Suprapubic skin (tissue), 3 donors: Measurements from ENCODE around the gene TAC3.
"Not testable (repeated sequence)": the region's sequence is repeated elsewhere in the genome, so short reads cannot be mapped to it uniquely, and the experiment has no call there.

Experiments used
- CTCF ChIP-seq, 2 donors: fragments of 200-600 bp in 1 of 2; fragments of 450-650 bp in 1 of 2; sonication (generic) in 1 of 2; IDR thresholded peaks; one replicate each; pipeline ENCODE4 v1.5.1; 2016 to 2019; ENCODE audit warnings: antibody characterized with exemption in 2 of 2, mild to moderate bottlenecking in 1 of 2, moderate library complexity in 1 of 2
- EP300 ChIP-seq: sonication (generic); formaldehyde crosslinking; IDR thresholded peaks from one replicate; pipeline ENCODE4 v1.6.1; 2017; ENCODE audit warnings: antibody characterized with exemption

GRCh38 chr12:56963557-56963956 lies 52.8 kb downstream of the TAC3 start:
- TF ChIP-seq EP300; CTCF (IDR thresholded peaks at IDR 0.05): not testable (repeated sequence)
